Ishikawa (cell line): ENCODE data around the gene DCST2.

Experiments used
- CEBPB ChIP-seq: IDR thresholded peaks from 2 replicates; pipeline ENCODE4 v1.6.1; 2012
- CREB1 ChIP-seq: IDR thresholded peaks from 2 replicates; pipeline ENCODE4 v1.6.1; 2012; ENCODE audit warnings: low read depth
- EP300 ChIP-seq: IDR thresholded peaks from 2 replicates; pipeline ENCODE4 v1.6.1; 2012; ENCODE audit warnings: borderline replicate concordance
- MAX ChIP-seq: IDR thresholded peaks from 2 replicates; pipeline ENCODE4 v1.6.1; 2012
- REST ChIP-seq: IDR thresholded peaks from 2 replicates; pipeline ENCODE4 v1.6.1; 2012; ENCODE audit warnings: low read depth, mild to moderate bottlenecking
- TCF12 ChIP-seq: IDR thresholded peaks from 2 replicates; pipeline ENCODE4 v1.6.1; 2012; ENCODE audit warnings: low read depth
- USF1 ChIP-seq: IDR thresholded peaks from 2 replicates; pipeline ENCODE4 v1.6.1; 2012
- YY1 ChIP-seq: IDR thresholded peaks from 2 replicates; pipeline ENCODE4 v1.6.1; 2012; ENCODE audit warnings: low read depth

- TF ChIP-seq TCF12 (no peak), MAX (no peak), USF1 (no peak), REST (no peak), EP300 (no peak), CREB1 (no peak), CEBPB (no peak), YY1 (no peak)
Observed at GRCh38 chr1:155023627-155024026, 10.0 kb downstream of the DCST2 start.
